Panc1 (cell line): ENCODE results near the gene NT5M. TPM values are rescaled to one million over a fixed set of nuclear protein-coding genes. Genes with fewer than 3 reads are reported as not detected.

Experiments
- ATAC-seq: fragments of 200-7000 bp; cut with Tn5 transposase; 2 replicates; pipeline ENCODE4 v1.9.1; 2020; ENCODE audit warnings: mild to moderate bottlenecking, moderate library complexity
- BruUV-seq: library from RNA; stranded (reverse); fragments of 400-500 nt; replicated peaks from 2 replicates; lab custom pipeline; 2021; lab: Mats Ljungman, UMichigan
- CTCF ChIA-PET: fragments of 300-600 bp; sonication (Branson Sonifier 250); formaldehyde crosslinking; loops from one replicate; lab custom pipeline; 2022; ENCODE audit warnings: antibody characterized with exemption; lab: Charles Lee
- POLR2A ChIA-PET: fragments of 300-600 bp; sonication (Branson Sonifier 250); formaldehyde crosslinking; loops from one replicate; lab custom pipeline; 2022; ENCODE audit warnings: antibody characterized with exemption; lab: Charles Lee
- DNase-seq: peaks from one replicate; pipeline ENCODE4 v3.0.0-alpha.2; 2010; ENCODE audit warnings: low read depth, low spot score
- H3K27ac ChIP-seq: 2 replicates; pipeline ENCODE4 v1.5.1; 2011; ENCODE audit warnings: mild to moderate bottlenecking, low read length, inconsistent platforms
- H3K27me3 ChIP-seq: fragments of 200-500 bp; sonication (Bioruptor generic); 2 replicates; pipeline ENCODE4 v1.6.0; 2014; ENCODE audit warnings: low read length, inconsistent platforms; ENCODE audit not compliant: control insufficient read depth, insufficient read depth
- H3K36me3 ChIP-seq: fragments of 200-500 bp; sonication (Bioruptor generic); 2 replicates; pipeline ENCODE4 v1.5.1; 2014; ENCODE audit warnings: inconsistent platforms, mild to moderate bottlenecking, low read length, moderate library complexity; ENCODE audit not compliant: control insufficient read depth, insufficient read depth
- H3K4me1 ChIP-seq: 2 replicates; pipeline ENCODE4 v1.5.1; 2011; ENCODE audit warnings: inconsistent platforms, mild to moderate bottlenecking, low read length, moderate library complexity; ENCODE audit not compliant: control insufficient read depth, insufficient read depth
- H3K4me3 ChIP-seq, 2 experiments: 2 replicates each; pipeline ENCODE4 v1.5.1; 2011 to 2012; ENCODE audit warnings: low read depth in 2 of 2, low read length in 2 of 2, mild to moderate bottlenecking in 2 of 2, inconsistent platforms in 1 of 2, moderate library complexity in 1 of 2
- H3K9me3 ChIP-seq: fragments of 200-500 bp; sonication (Bioruptor generic); 2 replicates; pipeline ENCODE4 v1.5.1; 2014; ENCODE audit warnings: low read depth, mild to moderate bottlenecking, inconsistent platforms, low read length, moderate library complexity; ENCODE audit not compliant: control insufficient read depth, insufficient read depth
- POLR2AphosphoS5 ChIP-seq: IDR thresholded peaks from 2 replicates; pipeline ENCODE4 v1.6.1; 2012; ENCODE audit warnings: mild to moderate bottlenecking, low read depth, low read length, moderate library complexity
- REST ChIP-seq, 2 experiments: IDR thresholded peaks; 2 replicates each; pipeline ENCODE4 v1.6.1; 2011 to 2012; ENCODE audit warnings: low read depth in 2 of 2, control low read depth in 1 of 2, low read length in 1 of 2, mild to moderate bottlenecking in 1 of 2, moderate library complexity in 1 of 2; ENCODE audit not compliant: insufficient read depth in 1 of 2
- SIN3A ChIP-seq: IDR thresholded peaks from 2 replicates; pipeline ENCODE4 v1.6.1; 2012; ENCODE audit warnings: low read depth, mild to moderate bottlenecking, low read length, moderate library complexity, borderline replicate concordance; ENCODE audit not compliant: insufficient read depth
- TCF7L2 ChIP-seq: IDR thresholded peaks from 2 replicates; pipeline ENCODE4 v1.6.1; 2011; ENCODE audit warnings: mild to moderate bottlenecking, low read depth, low read length, inconsistent platforms
- in situ Hi-C: cut with HindIII; loops from 2 replicates; pipeline ENCODE4 v1.10.0; 2016; ENCODE audit warnings: low sequenced_read_pairs, low pct_unique_long_range_greater_than_20kb
- intact Hi-C: fragments of 100-400 bp; cut with micrococcal nuclease; formaldehyde crosslinking; loops from one replicate; pipeline ENCODE4 v1.10.0; 2022; ENCODE audit not compliant: unreplicated experiment
- total RNA-seq: library from RNA; stranded (reverse); gene quantifications from one replicate; pipeline ENCODE4 v1.2.1, GENCODE V29; 2021; ENCODE audit not compliant: unreplicated experiment
- TF ChIP-seq, protein P1 (sequence below): fragments of 450-650 bp; IDR thresholded peaks from 2 replicates; pipeline ENCODE4 v1.5.1; 2017; ENCODE audit warnings: mild to moderate bottlenecking

Gene NT5M
- total RNA-seq, 1 experiment from 2014 or later: 3.1 TPM

GRCh38 chr17:17387017-17387497 is 83.9 kb downstream of the NT5M start:
- in situ Hi-C loops (no loop called here), intact Hi-C loops (no loop called here)
- no peak for TF ChIP-seq POLR2AphosphoS5
- H3K27ac ChIP-seq: no peak overlapping the region
- DNase-seq: no peak
- ChIA-PET POLR2A (no interaction called here), CTCF (no interaction called here)
- H3K4me3 ChIP-seq: no peak overlapping the region
- no peaks in the 10 kb centered on the region for H3K4me1 ChIP-seq
- no peaks in the 10 kb centered on the region for H3K36me3 ChIP-seq
- no TSS peak for BruUV-seq
- no peaks in the 10 kb centered on the region for H3K9me3 ChIP-seq
- H3K27me3 ChIP-seq: no peaks in the 10 kb centered on the region
- no peak for ATAC-seq

GRCh38 chr17:17387498-17388362 is 84.6 kb downstream of the NT5M start:
- no TSS peak for BruUV-seq
- POLR2A ChIA-PET: no interaction called here
- H3K27ac ChIP-seq: no peak overlapping the region

DNA sequence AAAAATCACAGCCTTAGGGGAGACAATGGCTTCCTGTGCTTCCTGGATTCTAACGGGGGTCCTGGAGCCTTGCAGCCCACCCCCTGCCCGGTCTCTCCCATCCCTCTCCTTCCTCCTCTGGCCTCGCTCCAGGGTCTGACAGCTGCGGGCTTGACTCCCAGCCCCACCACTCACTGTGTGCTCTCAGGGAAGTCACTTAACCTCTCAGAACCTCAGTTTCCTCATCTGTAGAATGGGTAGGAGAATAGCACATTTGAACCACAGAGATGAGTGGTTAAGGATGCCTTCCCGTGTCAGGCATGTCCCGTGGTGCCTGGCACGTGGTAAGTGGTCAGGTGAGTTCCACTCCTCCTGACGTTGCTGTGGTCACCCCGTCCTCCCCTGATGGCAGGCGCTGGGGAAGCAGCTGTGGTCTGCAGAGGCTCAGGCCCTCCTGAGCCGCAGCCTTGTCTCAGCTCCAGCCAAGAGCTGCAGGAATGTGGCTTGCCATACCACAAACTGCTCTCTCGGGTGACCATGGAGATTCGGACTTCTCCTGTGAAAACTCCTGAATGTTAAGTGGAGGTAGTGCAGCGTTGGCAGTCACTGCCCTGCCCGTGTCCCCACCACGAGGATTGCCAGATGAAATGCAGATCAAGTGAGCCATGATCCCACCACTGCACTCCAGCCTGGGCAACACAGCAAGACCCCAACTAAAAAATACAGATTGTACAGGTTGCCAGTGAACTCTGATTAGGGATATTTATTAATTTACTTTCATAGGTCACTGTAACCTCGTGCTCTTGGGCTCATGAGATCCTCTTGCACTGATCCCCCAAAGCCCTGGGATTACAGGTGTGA is 85.7 kb downstream of the NT5M start:
- intact Hi-C loops: no loop called here
- DNase-seq: no peak
- no peaks in the 10 kb centered on the region for H3K9me3 ChIP-seq
- no peaks in the 10 kb centered on the region for H3K36me3 ChIP-seq
- POLR2A ChIA-PET: no interaction called here
- no peaks in the 10 kb centered on the region for H3K4me1 ChIP-seq
- TF ChIP-seq, protein P1, sequence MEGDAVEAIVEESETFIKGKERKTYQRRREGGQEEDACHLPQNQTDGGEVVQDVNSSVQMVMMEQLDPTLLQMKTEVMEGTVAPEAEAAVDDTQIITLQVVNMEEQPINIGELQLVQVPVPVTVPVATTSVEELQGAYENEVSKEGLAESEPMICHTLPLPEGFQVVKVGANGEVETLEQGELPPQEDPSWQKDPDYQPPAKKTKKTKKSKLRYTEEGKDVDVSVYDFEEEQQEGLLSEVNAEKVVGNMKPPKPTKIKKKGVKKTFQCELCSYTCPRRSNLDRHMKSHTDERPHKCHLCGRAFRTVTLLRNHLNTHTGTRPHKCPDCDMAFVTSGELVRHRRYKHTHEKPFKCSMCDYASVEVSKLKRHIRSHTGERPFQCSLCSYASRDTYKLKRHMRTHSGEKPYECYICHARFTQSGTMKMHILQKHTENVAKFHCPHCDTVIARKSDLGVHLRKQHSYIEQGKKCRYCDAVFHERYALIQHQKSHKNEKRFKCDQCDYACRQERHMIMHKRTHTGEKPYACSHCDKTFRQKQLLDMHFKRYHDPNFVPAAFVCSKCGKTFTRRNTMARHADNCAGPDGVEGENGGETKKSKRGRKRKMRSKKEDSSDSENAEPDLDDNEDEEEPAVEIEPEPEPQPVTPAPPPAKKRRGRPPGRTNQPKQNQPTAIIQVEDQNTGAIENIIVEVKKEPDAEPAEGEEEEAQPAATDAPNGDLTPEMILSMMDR: no peak
- TF ChIP-seq SIN3A (no peak), REST (IDR thresholded peaks at IDR 0.05; ENCODE audit: insufficient read depth in 1 of 2, low read depth in 2 of 2, low read length in 1 of 2) (no peak), TCF7L2 (no peak), POLR2AphosphoS5 (no peak)
- no peak overlapping the region for H3K4me3 ChIP-seq
- no peak for ATAC-seq
- H3K27me3 ChIP-seq: no peaks in the 10 kb centered on the region
- in situ Hi-C loops: no loop called here
- CTCF ChIA-PET: no interaction called here
- no peak overlapping the region for H3K27ac ChIP-seq
- no TSS peak for BruUV-seq

More at GRCh38 chr17:17387498-17388362, 84.6 kb downstream of the NT5M start:
- Histone ChIP-seq H3K27me3 (no peaks in the 10 kb centered on the region), H3K4me3 (no peak overlapping the region), H3K9me3 (no peaks in the 10 kb centered on the region), H3K36me3 (no peaks in the 10 kb centered on the region), H3K4me1 (no peaks in the 10 kb centered on the region)
- CTCF ChIA-PET: interaction anchor here (0.6 to 0.7 kb wide), 2 partner anchors 29 to 56 kb away, joined by 3 read pairs; no protein-coding TSS in a partner anchor
- no peak for TF ChIP-seq POLR2AphosphoS5
- TF ChIP-seq SIN3A: no peak
- ATAC-seq (peak; percentile 89), DNase-seq (no peak)
- in situ Hi-C loops: no loop called here
- intact Hi-C loops: no loop called here
